Measurements from ENCODE around the gene ATP2A1.

DNA sequence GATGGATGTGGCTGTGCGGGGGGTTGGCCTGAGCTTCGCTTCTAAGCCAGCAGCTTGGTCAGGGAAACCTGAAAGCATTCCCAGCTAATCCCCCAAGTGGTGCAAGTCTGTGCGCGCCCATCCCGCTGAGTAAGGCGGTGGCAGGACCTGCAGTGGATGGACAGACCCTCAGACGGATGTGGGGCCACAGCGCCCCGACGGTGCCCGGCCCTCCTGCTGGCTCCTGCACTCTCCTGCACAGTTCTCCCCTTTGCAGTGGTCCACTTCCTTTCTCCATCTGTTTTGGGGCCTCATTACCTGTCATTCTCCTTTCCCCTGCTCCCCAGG lies 2.3 kb downstream of the ATP2A1 start:
- TF ChIP-seq, protein P1, sequence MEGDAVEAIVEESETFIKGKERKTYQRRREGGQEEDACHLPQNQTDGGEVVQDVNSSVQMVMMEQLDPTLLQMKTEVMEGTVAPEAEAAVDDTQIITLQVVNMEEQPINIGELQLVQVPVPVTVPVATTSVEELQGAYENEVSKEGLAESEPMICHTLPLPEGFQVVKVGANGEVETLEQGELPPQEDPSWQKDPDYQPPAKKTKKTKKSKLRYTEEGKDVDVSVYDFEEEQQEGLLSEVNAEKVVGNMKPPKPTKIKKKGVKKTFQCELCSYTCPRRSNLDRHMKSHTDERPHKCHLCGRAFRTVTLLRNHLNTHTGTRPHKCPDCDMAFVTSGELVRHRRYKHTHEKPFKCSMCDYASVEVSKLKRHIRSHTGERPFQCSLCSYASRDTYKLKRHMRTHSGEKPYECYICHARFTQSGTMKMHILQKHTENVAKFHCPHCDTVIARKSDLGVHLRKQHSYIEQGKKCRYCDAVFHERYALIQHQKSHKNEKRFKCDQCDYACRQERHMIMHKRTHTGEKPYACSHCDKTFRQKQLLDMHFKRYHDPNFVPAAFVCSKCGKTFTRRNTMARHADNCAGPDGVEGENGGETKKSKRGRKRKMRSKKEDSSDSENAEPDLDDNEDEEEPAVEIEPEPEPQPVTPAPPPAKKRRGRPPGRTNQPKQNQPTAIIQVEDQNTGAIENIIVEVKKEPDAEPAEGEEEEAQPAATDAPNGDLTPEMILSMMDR (IDR thresholded peaks at IDR 0.05), result no peak
- no peak for TF ChIP-seq POLR2A (IDR thresholded peaks at IDR 0.05)

Data from uterus (tissue), 2 donors.